IMR-90 (cell line): ENCODE measurements around the gene PRKCE. TPM values are rescaled to one million over a fixed set of nuclear protein-coding genes. Genes with fewer than 3 reads are reported as not detected.

Source experiments
- ATAC-seq: fragments of 200-7000 bp; cut with Tn5 transposase; 2 replicates; pipeline ENCODE4 v1.9.1; 2020; ENCODE audit warnings: low read depth, mild to moderate bottlenecking, moderate library complexity
- BruUV-seq: library from RNA; stranded (reverse); fragments of 400-500 nt; replicated peaks from 2 replicates; lab custom pipeline; 2021; lab: Mats Ljungman, UMichigan
- CTCF ChIA-PET: fragments of 300-600 bp; formaldehyde crosslinking; extraction: SDS; loops from one replicate; lab custom pipeline; 2021; ENCODE audit warnings: antibody characterized with exemption; lab: Yijun Ruan, JAX
- POLR2A ChIA-PET: fragments of 300-600 bp; sonication (Branson Sonifier 250); formaldehyde crosslinking; loops from one replicate; lab custom pipeline; 2022; ENCODE audit warnings: antibody characterized with exemption; ENCODE audit not compliant: unreplicated experiment; lab: Charles Lee
- DNase-seq: peaks from one replicate; pipeline ENCODE4 v3.0.0; 2013
- H2AFZ ChIP-seq: replicated peaks from 2 replicates; pipeline ENCODE3; 2013; ENCODE audit warnings: low read length, mild to moderate bottlenecking; ENCODE audit not compliant: poor library complexity
- H2AK5ac ChIP-seq: 2 replicates; pipeline ENCODE4 v1.6.1; 2013; ENCODE audit warnings: low read depth, low read length, inconsistent platforms
- H2AK9ac ChIP-seq: replicated peaks from 2 replicates; pipeline ENCODE3; 2013; ENCODE audit warnings: mild to moderate bottlenecking, low read depth, low read length, moderate library complexity; ENCODE audit not compliant: poor library complexity
- H2BK120ac ChIP-seq: 2 replicates; pipeline ENCODE4 v1.6.1; 2013; ENCODE audit warnings: low read depth, low read length, inconsistent platforms
- H2BK15ac ChIP-seq: 3 replicates; pipeline ENCODE4 v1.6.1; 2013; ENCODE audit warnings: low read depth, low read length, inconsistent platforms
- H2BK20ac ChIP-seq: 2 replicates; pipeline ENCODE4 v1.6.1; 2013; ENCODE audit warnings: low read depth, mild to moderate bottlenecking, inconsistent platforms, low read length, moderate library complexity
- H2BK5ac ChIP-seq: 2 replicates; pipeline ENCODE4 v1.6.1; 2013; ENCODE audit warnings: mild to moderate bottlenecking, low read depth, low read length, inconsistent platforms; ENCODE audit not compliant: poor library complexity, severe bottlenecking
- H3K14ac ChIP-seq: replicated peaks from 2 replicates; pipeline ENCODE4 v1.6.1; 2013; ENCODE audit warnings: low read depth, low read length, inconsistent platforms
- H3K18ac ChIP-seq: 2 replicates; pipeline ENCODE4 v1.6.1; 2013; ENCODE audit warnings: low read depth, low read length, control low read depth
- H3K23ac ChIP-seq: 2 replicates; pipeline ENCODE4 v1.6.1; 2013; ENCODE audit warnings: low read depth, low read length, inconsistent platforms
- H3K27ac ChIP-seq: 2 replicates; pipeline ENCODE4 v1.5.1; 2013; ENCODE audit warnings: mild to moderate bottlenecking, control low read depth, low read length; ENCODE audit not compliant: insufficient read depth
- H3K27me3 ChIP-seq: 2 replicates; pipeline ENCODE4 v1.6.1; 2013; ENCODE audit warnings: low read length; ENCODE audit not compliant: control insufficient read depth, insufficient read depth
- H3K36me3 ChIP-seq: 2 replicates; pipeline ENCODE4 v1.6.1; 2013; ENCODE audit warnings: low read length, mixed read lengths; ENCODE audit not compliant: control insufficient read depth, insufficient read depth
- H3K4ac ChIP-seq: 2 replicates; pipeline ENCODE4 v1.6.1; 2013; ENCODE audit warnings: low read depth, low read length, inconsistent platforms
- H3K4me1 ChIP-seq: 2 replicates; pipeline ENCODE4 v1.6.1; 2013; ENCODE audit warnings: low read length, mixed read lengths; ENCODE audit not compliant: control insufficient read depth, insufficient read depth
- H3K4me2 ChIP-seq: 2 replicates; pipeline ENCODE4 v1.6.1; 2013; ENCODE audit warnings: low read depth, mild to moderate bottlenecking, control low read depth, low read length, moderate library complexity
- H3K4me3 ChIP-seq: 2 replicates; pipeline ENCODE4 v1.5.1; 2013; ENCODE audit warnings: low read depth, mild to moderate bottlenecking, control low read depth, low read length, moderate library complexity; ENCODE audit not compliant: insufficient read depth
- H3K56ac ChIP-seq: 2 replicates; pipeline ENCODE4 v1.6.1; 2013; ENCODE audit warnings: low read length, inconsistent platforms; ENCODE audit not compliant: insufficient read depth; ENCODE audit errors: extremely low read depth
- H3K79me1 ChIP-seq, 2 experiments: 2 replicates each; pipeline ENCODE4 v1.6.1; 2013; ENCODE audit warnings: low read length in 2 of 2, inconsistent platforms in 1 of 2, low read depth in 1 of 2
- H3K9ac ChIP-seq: 2 replicates; pipeline ENCODE4 v1.6.1; 2013; ENCODE audit warnings: low read depth, low read length, control low read depth
- H3K9me1 ChIP-seq: 2 replicates; pipeline ENCODE4 v1.6.1; 2013; ENCODE audit warnings: low read length, inconsistent platforms; ENCODE audit not compliant: insufficient read depth
- H3K9me3 ChIP-seq: 2 replicates; pipeline ENCODE4 v1.6.1; 2013; ENCODE audit warnings: low read length; ENCODE audit not compliant: control insufficient read depth, insufficient read depth
- H4K20me1 ChIP-seq: 2 replicates; pipeline ENCODE4 v1.6.1; 2013; ENCODE audit warnings: low read length, inconsistent platforms; ENCODE audit not compliant: insufficient read depth
- H4K5ac ChIP-seq: 2 replicates; pipeline ENCODE4 v1.6.1; 2013; ENCODE audit warnings: mild to moderate bottlenecking, low read depth, low read length, control low read depth
- H4K8ac ChIP-seq, 2 experiments: 2 replicates each; pipeline ENCODE4 v1.6.1; 2013; ENCODE audit warnings: low read depth in 2 of 2, low read length in 2 of 2, control low read depth in 1 of 2, inconsistent platforms in 1 of 2
- H4K91ac ChIP-seq: 2 replicates; pipeline ENCODE4 v1.6.1; 2013; ENCODE audit warnings: low read depth, low read length, inconsistent platforms; ENCODE audit not compliant: insufficient read depth
- MAFK ChIP-seq: IDR thresholded peaks from 2 replicates; pipeline ENCODE4 v1.6.1; 2012; ENCODE audit warnings: low read depth, low read length, improper control_type of control experiment
- MAZ ChIP-seq: IDR thresholded peaks from 2 replicates; pipeline ENCODE4 v1.6.1; 2012; ENCODE audit warnings: low read depth, mild to moderate bottlenecking, low read length, improper control_type of control experiment, moderate library complexity, borderline replicate concordance
- NFE2L2 ChIP-seq: fragments of 150-350 bp; IDR thresholded peaks from 2 replicates; pipeline ENCODE4 v1.6.1; 2016; ENCODE audit warnings: low read depth, mild to moderate bottlenecking, low read length
- RAD21 ChIP-seq: IDR thresholded peaks from 2 replicates; pipeline ENCODE4 v1.6.1; 2012; ENCODE audit warnings: low read length, improper control_type of control experiment
- SMC3 ChIP-seq: fragments of 150-350 bp; IDR thresholded peaks from 2 replicates; pipeline ENCODE4 v1.6.1; 2016; ENCODE audit warnings: low read depth, mild to moderate bottlenecking, antibody characterized with exemption, low read length, moderate library complexity
- WGBS, 2 experiments: methylation state at CpG; one replicate each; pipeline versions ENCODE4 v1.1.5 to v1.1.7; 2013; ENCODE audit warnings: missing lambda C conversion rate in 2 of 2; ENCODE audit not compliant: insufficient read length in 1 of 2; ENCODE audit errors: extremely low coverage in 2 of 2; 5-methylcytosine and 5-hydroxymethylcytosine counted together
- dilution Hi-C: fragments of 300-500 bp; cut with HindIII; formaldehyde crosslinking; loops from one replicate; pipeline ENCODE4 v1.14.3; 2018; ENCODE audit warnings: low sequenced_read_pairs; ENCODE audit not compliant: unreplicated experiment
- in situ Hi-C: fragments of 300-500 bp; cut with MboI; formaldehyde crosslinking; loops from 3 replicates; pipeline ENCODE4 v1.14.3; 2019; ENCODE audit warnings: low sequenced_read_pairs, inconsistent platforms, mixed read lengths
- intact Hi-C: fragments of 100-400 bp; cut with micrococcal nuclease; formaldehyde crosslinking; loops from 2 replicates; pipeline ENCODE4 v1.10.0; 2022
- polyA plus RNA-seq, 3 experiments: library from polyadenylated mRNA; depleted of rRNA; stranded (reverse); fragments of >200 nt; gene quantifications; 2 replicates each; pipeline ENCODE4 v1.2.3, GENCODE V29; 2012; ENCODE audit warnings: low replicate concordance in 1 of 3
- total RNA-seq: library from RNA; depleted of rRNA; stranded (reverse); fragments of >200 nt; gene quantifications from 2 replicates; pipeline ENCODE4 v1.2.3, GENCODE V29; 2012

The PRKCE gene
- total and polyA plus RNA-seq, 2 of the 4 experiments (the other 2 are of a cell fraction), result 8.1 to 32.4 TPM

- Histone ChIP-seq H3K9ac (no peak overlapping the region), H3K27ac (no peak overlapping the region), H4K8ac (no peak overlapping the region), H3K14ac (no peak overlapping the region), H3K18ac (no peak overlapping the region), H2AK5ac (no peak overlapping the region), H3K56ac (no peak overlapping the region), H3K4me3 (no peak overlapping the region), H2AFZ (no peak overlapping the region), H3K9me3 (no peaks in the 10 kb centered on the region), H3K27me3 (no peaks in the 10 kb centered on the region), H2AK9ac (no peak overlapping the region), H3K4ac (no peak overlapping the region), H3K79me1 (no peaks in the 10 kb centered on the region; a peak in 1 of 4 replicates), H2BK120ac (no peak overlapping the region), H3K23ac (no peak overlapping the region), H3K4me1 (no peaks in the 10 kb centered on the region), H3K9me1 (no peaks in the 10 kb centered on the region), H3K36me3 (no peaks in the 10 kb centered on the region), H3K4me2 (no peak overlapping the region), H2BK15ac (no peak overlapping the region), H4K5ac (no peak overlapping the region), H4K20me1 (no peaks in the 10 kb centered on the region), H2BK20ac (no peak overlapping the region), H4K91ac (no peak overlapping the region), H2BK5ac (no peak overlapping the region)
- no TSS peak for BruUV-seq
- no peak for ATAC-seq
- intact Hi-C loops, result no loop called here
- TF ChIP-seq NFE2L2, result no peak
- no peak for TF ChIP-seq MAZ
- no peak for TF ChIP-seq SMC3
- no peak for TF ChIP-seq MAFK
- no peak for TF ChIP-seq RAD21
- DNase-seq, result no peak
- POLR2A ChIA-PET, result no interaction called here
- 77% methylated on average over 6 of the region's 12 CpGs; no CpG with 5 or more reads in 1 of the 2 experiments for WGBS, 2 experiments
- in situ Hi-C loops, result no loop called here
- dilution Hi-C loops, result no loop called here
- CTCF ChIA-PET, result no interaction called here
These were observed 257.1 kb downstream of the PRKCE start for GRCh38 chr2:45908316-45909170.
